Endometrial microvascular endothelial cells (primary cell): ENCODE measurements around the gene GKAP1. TPM values are rescaled to one million over a fixed set of nuclear protein-coding genes. Genes with fewer than 3 reads are reported as not detected.
"Not testable (repeated sequence)": the region's sequence is repeated elsewhere in the genome, so short reads cannot be mapped to it uniquely, and the experiment has no call there.

Experiments used
- in situ Hi-C: cut with HindIII; loops from 2 replicates; pipeline ENCODE4 v1.10.0; 2017; ENCODE audit warnings: low sequenced_read_pairs, low pct_unique_long_range_greater_than_20kb; ENCODE audit errors: inconsistent ontology term
- total RNA-seq: library from RNA; depleted of rRNA; stranded (reverse); fragments of >200 nt; gene quantifications from one replicate; pipeline ENCODE4 v1.2.3, GENCODE V29; 2015; ENCODE audit errors: inconsistent ontology term

Gene GKAP1
- total RNA-seq, result 0.09 TPM

DNA sequence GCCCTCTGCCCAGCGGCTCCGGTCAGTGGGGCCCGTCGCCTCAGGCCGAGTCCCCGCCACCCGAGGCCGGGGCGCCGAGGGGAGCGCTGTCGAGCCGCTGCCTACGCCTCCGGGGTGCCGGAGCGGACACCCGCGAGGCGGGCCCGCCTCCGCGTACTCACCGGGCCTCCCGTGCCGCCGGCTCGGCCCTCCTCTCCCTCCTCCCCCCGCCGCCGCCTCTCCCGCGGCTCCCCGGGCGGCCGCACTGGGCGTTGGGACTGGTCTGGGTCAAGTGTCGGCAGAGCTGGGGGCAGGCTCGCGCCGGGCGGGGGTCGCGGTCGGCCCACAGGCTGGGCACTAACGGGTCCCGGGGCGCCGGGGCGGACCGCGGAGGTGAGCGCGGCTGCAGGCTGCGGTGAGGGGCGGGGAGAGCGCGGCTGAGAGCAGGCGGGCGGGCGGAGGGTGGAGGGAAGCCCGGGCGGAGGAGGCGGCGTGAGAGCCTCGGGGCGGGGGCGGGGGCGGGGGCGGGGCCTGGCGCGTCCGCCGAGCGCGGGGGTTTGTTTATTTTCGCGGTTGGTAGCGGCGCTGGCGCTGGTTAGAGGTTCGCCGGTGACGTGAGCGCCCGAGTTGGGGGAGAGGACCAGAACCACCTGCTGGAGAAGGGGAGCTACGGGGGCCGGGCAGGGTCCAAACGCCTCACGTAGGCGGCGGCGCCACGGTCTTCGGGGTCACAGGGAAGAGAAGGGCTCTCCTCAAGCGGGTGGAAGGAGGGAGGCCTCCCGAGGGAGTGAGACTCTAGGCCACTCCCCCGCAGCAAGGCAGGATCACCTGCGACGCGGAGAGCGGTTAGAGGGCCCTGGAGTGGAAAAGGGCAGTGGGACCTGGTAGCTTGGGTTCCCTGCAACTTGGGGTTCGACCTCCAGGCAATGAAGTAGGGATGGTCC, at the start of gene GKAP1:
Gene GKAP1, minus strand, starts transcription at position 414 of the 923 bp plus-strand sequence. CDS start 11,252 bp downstream, outside the sequence.
- in situ Hi-C loops, result not testable (repeated sequence)

- in situ Hi-C loops, result not testable (repeated sequence)
Measured at GRCh38 chr9:83849895-83850294, 32.3 kb upstream of the GKAP1 start.

GRCh38 chr9:83837070-83837643, 19.6 kb upstream of the GKAP1 start:
- in situ Hi-C loops, result not testable (repeated sequence)

- in situ Hi-C loops, result not testable (repeated sequence)
Measured at GRCh38 chr9:83830426-83831071, 13.0 kb upstream of the GKAP1 start.

DNA sequence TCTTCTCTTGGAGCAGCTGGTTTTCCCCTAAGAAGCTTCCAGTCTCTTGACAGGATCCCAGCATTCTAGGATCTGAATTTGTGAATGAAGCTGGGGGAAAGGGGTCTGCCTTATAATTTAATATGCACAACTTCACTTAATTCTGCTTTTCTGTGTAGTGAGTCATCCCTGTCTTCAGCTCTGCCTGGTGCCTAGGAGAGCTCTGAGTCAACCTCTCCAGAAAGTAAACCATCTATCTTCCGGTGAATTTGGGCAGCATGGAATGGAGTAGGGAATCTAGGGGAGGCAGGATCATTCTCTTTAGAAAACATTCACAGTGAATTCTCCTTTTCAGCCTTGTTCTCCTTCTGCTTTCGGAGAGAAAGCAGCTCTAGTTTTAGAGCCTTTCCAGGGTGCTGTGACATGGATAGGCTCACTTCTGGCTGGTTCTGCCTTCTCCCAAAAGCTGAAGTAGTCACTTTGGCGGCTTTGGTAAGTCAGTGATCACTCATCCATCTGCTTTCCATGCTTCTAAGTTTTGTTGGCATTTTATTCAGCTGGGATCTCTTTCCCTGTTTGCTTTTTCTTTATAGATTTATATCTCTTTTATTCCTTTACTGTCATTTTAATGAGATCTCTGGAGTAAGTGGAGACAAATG, 7.5 kb upstream of the GKAP1 start:
- in situ Hi-C loops, result not testable (repeated sequence)

GRCh38 chr9:83817011-83817355, 586 bp downstream of the GKAP1 start:
- in situ Hi-C loops, result not testable (repeated sequence)

- in situ Hi-C loops, result not testable (repeated sequence)
Measured at GRCh38 chr9:83815120-83815519, 2.4 kb downstream of the GKAP1 start.

GRCh38 chr9:83809213-83809612, 8.4 kb downstream of the GKAP1 start:
- in situ Hi-C loops, result not testable (repeated sequence)

- in situ Hi-C loops, result not testable (repeated sequence)
Measured at GRCh38 chr9:83804454-83804853, 13.1 kb downstream of the GKAP1 start.

- in situ Hi-C loops, result not testable (repeated sequence)
Measured at GRCh38 chr9:83803941-83804340, 13.6 kb downstream of the GKAP1 start.

- in situ Hi-C loops, result no loop called here
Measured at GRCh38 chr9:83800236-83801033, 17.1 kb downstream of the GKAP1 start.

DNA sequence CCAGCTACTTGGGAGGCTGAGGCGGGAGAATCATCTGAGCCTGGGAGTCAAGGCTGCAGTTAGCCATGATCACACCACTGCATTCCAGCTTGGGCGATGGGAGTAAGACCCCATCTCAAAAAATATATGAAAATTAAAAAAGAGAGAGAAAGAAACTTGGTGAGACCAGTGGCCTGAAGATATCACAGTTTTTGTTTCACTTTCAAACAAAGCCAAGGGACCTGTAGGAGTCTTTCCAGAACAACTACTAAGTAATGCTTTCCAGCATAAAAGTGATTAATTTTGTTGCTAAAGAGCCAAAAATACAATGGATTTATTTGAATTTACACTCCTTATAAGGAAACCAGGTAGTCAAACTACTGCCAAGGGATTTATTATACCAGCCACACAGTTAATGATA, 23.5 kb downstream of the GKAP1 start:
- in situ Hi-C loops, result no loop called here

DNA sequence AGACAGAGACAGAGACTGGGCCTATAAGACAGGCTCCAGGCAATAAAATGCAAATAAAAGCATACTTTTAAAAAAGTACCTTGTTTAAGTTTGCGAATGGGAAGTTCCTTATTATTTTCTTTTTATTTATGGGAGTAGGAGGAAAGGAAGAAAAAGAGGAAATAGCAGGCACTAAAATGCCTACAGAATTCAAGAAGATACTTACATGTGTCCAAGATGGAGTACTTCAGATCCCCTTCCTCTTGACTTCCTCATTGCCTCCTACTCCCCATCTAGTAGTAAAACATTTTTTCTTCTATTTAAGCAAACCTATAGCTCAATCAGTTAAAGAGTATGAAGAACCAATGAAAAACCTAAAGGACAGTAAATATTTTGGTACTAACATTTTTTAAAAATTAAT, 24.8 kb downstream of the GKAP1 start:
- in situ Hi-C loops, result no loop called here

- in situ Hi-C loops, result no loop called here
Measured at GRCh38 chr9:83778164-83778563, 39.4 kb downstream of the GKAP1 start.

GRCh38 chr9:83775932-83776331, 41.6 kb downstream of the GKAP1 start:
- in situ Hi-C loops, result no loop called here

DNA sequence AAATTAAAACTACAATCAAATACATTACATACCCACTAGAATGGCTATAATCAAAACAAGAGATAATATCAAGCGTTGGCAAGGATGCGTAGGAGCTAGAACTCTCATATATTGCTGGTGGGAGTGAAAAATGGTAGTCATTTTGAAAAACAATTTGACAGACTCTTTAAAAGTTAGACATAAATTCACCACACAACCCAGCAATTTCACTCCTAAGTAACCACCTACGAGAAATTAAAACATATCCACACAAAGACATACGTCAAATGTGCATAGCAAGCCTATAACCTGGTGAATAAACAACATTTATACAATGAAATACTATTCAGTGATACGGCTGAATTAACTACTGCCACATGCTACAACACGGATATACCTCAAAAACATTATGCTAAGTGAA, 44.7 kb downstream of the GKAP1 start:
- in situ Hi-C loops, result no loop called here

DNA sequence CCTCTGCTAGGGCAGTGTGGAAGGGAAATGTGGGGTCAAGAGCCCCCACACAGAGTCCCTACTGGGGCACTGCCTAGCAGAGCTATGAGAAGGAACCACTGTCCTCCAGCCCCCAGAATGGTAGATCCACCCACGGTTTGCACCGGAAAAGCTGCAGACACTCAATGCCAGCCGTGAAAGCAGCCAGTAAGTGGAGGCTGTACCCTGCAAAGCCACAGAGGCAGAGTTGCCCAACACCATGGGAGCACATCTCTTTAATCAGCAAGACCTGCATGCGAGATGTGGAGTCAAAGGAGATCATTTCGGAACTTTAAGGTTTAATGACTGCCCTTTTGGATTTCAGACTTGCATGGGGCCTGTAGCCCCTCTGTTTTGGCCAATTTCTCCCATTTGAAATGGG, 52.2 kb downstream of the GKAP1 start:
- in situ Hi-C loops, result no loop called here

DNA sequence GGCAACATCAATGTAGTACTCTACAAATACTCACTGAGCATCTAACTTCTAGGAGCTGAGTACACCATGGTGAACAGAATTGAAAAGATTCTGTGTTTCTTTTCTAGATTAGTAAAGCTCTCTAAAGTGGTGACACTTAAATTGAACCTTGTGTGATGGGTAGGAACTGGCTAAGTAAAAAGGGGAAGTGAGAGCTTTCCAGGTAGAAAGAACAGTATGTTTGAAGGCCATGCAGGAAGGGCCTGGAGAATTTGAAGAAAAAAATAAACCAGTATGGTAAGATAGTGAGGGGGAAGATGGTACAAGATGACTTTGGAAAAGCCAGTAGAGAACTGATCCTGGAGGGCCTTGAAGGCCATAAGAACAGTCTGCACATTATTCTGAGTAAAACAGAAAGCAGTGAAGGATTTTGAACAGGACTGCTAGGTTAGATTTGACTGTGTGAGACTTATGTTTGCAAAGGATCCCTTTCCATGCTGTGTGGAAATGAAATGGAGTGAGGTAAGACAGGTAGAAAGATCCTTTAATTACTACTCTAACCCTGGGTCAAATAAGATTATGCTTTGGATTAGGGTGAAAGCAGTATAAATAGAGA, 63.1 kb downstream of the GKAP1 start:
- in situ Hi-C loops, result no loop called here
